ENCODE measurements around the gene ZNF512.

- TF ChIP-seq POLR2AphosphoS5 (IDR thresholded peaks at IDR 0.05), result peak in 2 of 3 donors; percentile 44 to 80
- TF ChIP-seq CTCF (IDR thresholded peaks at IDR 0.05), result no peak
These were observed 80.7 kb downstream of the ZNF512 start, which contains the start of the genes SLC4A1AP and SUPT7L for GRCh38 chr2:27663285-27664153.
